Loucy (cell line): ENCODE measurements around the gene GLDC.

Source experiments
- H2AFZ ChIP-seq: fragments of 200-600 bp; sonication (generic); 2 replicates; pipeline ENCODE4 v1.6.0; 2016; ENCODE audit warnings: antibody characterized with exemption, mild to moderate bottlenecking, low read length, moderate library complexity
- H3F3A ChIP-seq: fragments of 200-600 bp; 2 replicates; pipeline ENCODE4 v1.6.0; 2016; ENCODE audit warnings: antibody characterized with exemption, low read depth, mild to moderate bottlenecking
- H3K27me3 ChIP-seq: fragments of 200-600 bp; sonication (generic); 2 replicates; pipeline ENCODE4 v1.6.1; 2014; ENCODE audit warnings: low read length, mild to moderate bottlenecking; ENCODE audit not compliant: insufficient read depth, poor library complexity, severe bottlenecking
- H3K36me3 ChIP-seq: fragments of 200-600 bp; sonication (generic); 2 replicates; pipeline ENCODE4 v1.6.1; 2016; ENCODE audit warnings: low read length; ENCODE audit not compliant: insufficient read depth
- H3K4me1 ChIP-seq: fragments of 200-600 bp; sonication (generic); 2 replicates; pipeline ENCODE4 v1.5.1; 2014; ENCODE audit warnings: low read length, mild to moderate bottlenecking; ENCODE audit not compliant: insufficient read depth, poor library complexity, severe bottlenecking
- H3K4me2 ChIP-seq: fragments of 200-600 bp; sonication (generic); 2 replicates; pipeline ENCODE4 v1.6.0; 2014; ENCODE audit warnings: antibody characterized with exemption, low read length, low read depth, mild to moderate bottlenecking; ENCODE audit not compliant: poor library complexity, severe bottlenecking
- H3K4me3 ChIP-seq: fragments of 200-600 bp; sonication (generic); 2 replicates; pipeline ENCODE4 v1.5.1; 2014; ENCODE audit warnings: low read length, mild to moderate bottlenecking, mixed read lengths; ENCODE audit not compliant: poor library complexity, severe bottlenecking
- H3K79me2 ChIP-seq: fragments of 200-600 bp; sonication (generic); 2 replicates; pipeline ENCODE4 v1.6.1; 2014; ENCODE audit warnings: low read length; ENCODE audit not compliant: insufficient read depth
- H3K9ac ChIP-seq: fragments of 200-600 bp; sonication (generic); 2 replicates; pipeline ENCODE4 v1.6.0; 2014; ENCODE audit warnings: mild to moderate bottlenecking, low read depth, low read length, moderate library complexity; ENCODE audit not compliant: poor library complexity, severe bottlenecking
- H3K9me2 ChIP-seq: fragments of 200-600 bp; sonication (generic); replicated peaks from 2 replicates; pipeline ENCODE4 v1.6.1; 2016; ENCODE audit warnings: low read depth, low read length, mixed read lengths
- H3K9me3 ChIP-seq: fragments of 200-600 bp; sonication (generic); 2 replicates; pipeline ENCODE4 v1.6.1; 2014; ENCODE audit warnings: mild to moderate bottlenecking, antibody characterized with exemption, low read length, low read depth; ENCODE audit not compliant: insufficient read depth
- H4K20me1 ChIP-seq: fragments of 200-600 bp; sonication (generic); 2 replicates; pipeline ENCODE4 v1.6.0; 2014; ENCODE audit warnings: antibody characterized with exemption, low read length, mild to moderate bottlenecking; ENCODE audit not compliant: insufficient read depth, poor library complexity, severe bottlenecking
- EZH2phosphoT487 ChIP-seq: fragments of 200-600 bp; IDR thresholded peaks from 2 replicates; pipeline ENCODE4 v1.6.1; 2018; ENCODE audit warnings: antibody characterized with exemption, mild to moderate bottlenecking, moderate library complexity, borderline replicate concordance
- TF ChIP-seq, protein P1 (sequence below): fragments of 200-600 bp; sonication (generic); conservative IDR thresholded peaks from 2 replicates; pipeline ENCODE4 v1.5.1; 2014; ENCODE audit warnings: mild to moderate bottlenecking, antibody characterized with exemption, low read length

The GLDC gene

DNA sequence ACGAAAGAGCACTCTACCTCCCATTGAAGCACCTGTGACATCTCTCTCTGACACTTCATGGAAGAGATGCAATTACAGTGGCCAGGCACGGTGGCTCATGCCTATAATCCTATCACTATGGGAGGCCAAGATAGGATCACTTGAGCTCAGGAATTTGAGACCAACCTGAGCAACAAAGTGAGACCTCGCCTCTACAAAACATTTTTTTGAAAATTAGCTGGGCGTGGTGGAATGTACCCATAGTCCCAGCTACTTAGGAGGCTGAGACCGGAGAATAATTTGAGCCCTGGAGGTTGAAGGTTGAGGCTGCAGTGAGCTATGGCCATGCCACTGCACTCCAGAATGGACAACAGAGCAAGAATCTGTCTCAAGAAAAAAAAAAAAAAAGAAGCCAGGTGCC is 45.5 kb downstream of the GLDC start:
- Histone ChIP-seq H3K4me2 (no peak overlapping the region), H2AFZ (no peak overlapping the region), H3K4me3 (no peak overlapping the region), H3K27me3 (no peaks in the 10 kb centered on the region), H3F3A (no peaks in the 10 kb centered on the region), H3K9ac (no peak overlapping the region), H3K36me3 (no peaks in the 10 kb centered on the region), H3K79me2 (no peaks in the 10 kb centered on the region), H3K9me3 (no peaks in the 10 kb centered on the region), H3K4me1 (peaks cover 3% of the 10 kb centered on the region), H3K9me2 (no peaks in the 10 kb centered on the region), H4K20me1 (no peaks in the 10 kb centered on the region)
- TF ChIP-seq, protein P1, sequence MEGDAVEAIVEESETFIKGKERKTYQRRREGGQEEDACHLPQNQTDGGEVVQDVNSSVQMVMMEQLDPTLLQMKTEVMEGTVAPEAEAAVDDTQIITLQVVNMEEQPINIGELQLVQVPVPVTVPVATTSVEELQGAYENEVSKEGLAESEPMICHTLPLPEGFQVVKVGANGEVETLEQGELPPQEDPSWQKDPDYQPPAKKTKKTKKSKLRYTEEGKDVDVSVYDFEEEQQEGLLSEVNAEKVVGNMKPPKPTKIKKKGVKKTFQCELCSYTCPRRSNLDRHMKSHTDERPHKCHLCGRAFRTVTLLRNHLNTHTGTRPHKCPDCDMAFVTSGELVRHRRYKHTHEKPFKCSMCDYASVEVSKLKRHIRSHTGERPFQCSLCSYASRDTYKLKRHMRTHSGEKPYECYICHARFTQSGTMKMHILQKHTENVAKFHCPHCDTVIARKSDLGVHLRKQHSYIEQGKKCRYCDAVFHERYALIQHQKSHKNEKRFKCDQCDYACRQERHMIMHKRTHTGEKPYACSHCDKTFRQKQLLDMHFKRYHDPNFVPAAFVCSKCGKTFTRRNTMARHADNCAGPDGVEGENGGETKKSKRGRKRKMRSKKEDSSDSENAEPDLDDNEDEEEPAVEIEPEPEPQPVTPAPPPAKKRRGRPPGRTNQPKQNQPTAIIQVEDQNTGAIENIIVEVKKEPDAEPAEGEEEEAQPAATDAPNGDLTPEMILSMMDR: no peak
- TF ChIP-seq EZH2phosphoT487: no peak

GRCh38 chr9:6598249-6598725 is 47.2 kb downstream of the GLDC start:
- Histone ChIP-seq H2AFZ (no peak overlapping the region), H3F3A (no peaks in the 10 kb centered on the region), H3K79me2 (no peaks in the 10 kb centered on the region), H3K9ac (no peak overlapping the region), H3K4me2 (no peak overlapping the region), H3K36me3 (no peaks in the 10 kb centered on the region), H3K4me1 (no peaks in the 10 kb centered on the region), H3K9me2 (no peaks in the 10 kb centered on the region), H4K20me1 (no peaks in the 10 kb centered on the region), H3K27me3 (no peaks in the 10 kb centered on the region), H3K4me3 (no peak overlapping the region), H3K9me3 (no peaks in the 10 kb centered on the region)
- no peak for TF ChIP-seq EZH2phosphoT487
- TF ChIP-seq, protein P1: no peak

- no peaks in the 10 kb centered on the region for H3K36me3 ChIP-seq
- no peaks in the 10 kb centered on the region for H3K9me2 ChIP-seq
- H3K4me1 ChIP-seq: no peaks in the 10 kb centered on the region
- H3F3A ChIP-seq: no peaks in the 10 kb centered on the region
- H3K27me3 ChIP-seq: no peaks in the 10 kb centered on the region
- TF ChIP-seq, protein P1: no peak
- TF ChIP-seq EZH2phosphoT487: no peak
- H3K4me3 ChIP-seq: no peak overlapping the region
- no peak overlapping the region for H3K9ac ChIP-seq
- H4K20me1 ChIP-seq: no peaks in the 10 kb centered on the region
- H3K79me2 ChIP-seq: no peaks in the 10 kb centered on the region
- H3K4me2 ChIP-seq: no peak overlapping the region
- no peak overlapping the region for H2AFZ ChIP-seq
- H3K9me3 ChIP-seq: no peaks in the 10 kb centered on the region
These were observed 52.7 kb downstream of the GLDC start for GRCh38 chr9:6592791-6593190.
